Dermis microvascular lymphatic vessel endothelial cell (primary cell): ENCODE measurements around the gene MRPL19. TPM values are rescaled to one million over a fixed set of nuclear protein-coding genes. Genes with fewer than 3 reads are reported as not detected.
"Not testable (repeated sequence)": the region's sequence is repeated elsewhere in the genome, so short reads cannot be mapped to it uniquely, and the experiment has no call there.

Source experiments
- DNase-seq, 2 donors: peaks; one replicate each; pipeline versions ENCODE4 v3.0.0 to v3.0.0-alpha.2; 2010; ENCODE audit warnings: low read depth in 2 of 2
- total RNA-seq: library from RNA; depleted of rRNA; stranded (reverse); fragments of >200 nt; gene quantifications from 2 replicates; pipeline ENCODE4 v1.2.1, GENCODE V29; 2014

Gene MRPL19
- total RNA-seq, 1 donor from 2014 or later: 36.5 TPM

- no peak for DNase-seq
Measured at GRCh38 chr2:75666911-75667310, 20.3 kb downstream of the MRPL19 start.

GRCh38 chr2:75667884-75668283 lies 21.3 kb downstream of the MRPL19 start:
- DNase-seq: no peak

GRCh38 chr2:75675423-75675822 lies 28.8 kb downstream of the MRPL19 start:
- not testable (repeated sequence) for DNase-seq

GRCh38 chr2:75675908-75676307 lies 29.3 kb downstream of the MRPL19 start:
- DNase-seq: no peak

GRCh38 chr2:75676464-75676863 lies 29.9 kb downstream of the MRPL19 start:
- no peak for DNase-seq

GRCh38 chr2:75679556-75679955 lies 33.0 kb downstream of the MRPL19 start:
- peak in 1 of 2 donors; percentile 9 for DNase-seq

- no peak for DNase-seq
Measured at GRCh38 chr2:75680402-75680801, 33.8 kb downstream of the MRPL19 start.

GRCh38 chr2:75683430-75683829 lies 36.8 kb downstream of the MRPL19 start:
- DNase-seq: not testable (repeated sequence)

GRCh38 chr2:75688196-75688595 lies 41.6 kb downstream of the MRPL19 start:
- no peak for DNase-seq

- DNase-seq: no peak
Measured at GRCh38 chr2:75698918-75699317, 52.3 kb downstream of the MRPL19 start.

- DNase-seq: no peak
Measured at GRCh38 chr2:75702593-75702992, 56.0 kb downstream of the MRPL19 start.

GRCh38 chr2:75703589-75704287 lies 57.2 kb downstream of the MRPL19 start:
- DNase-seq: no peak

- peak in 1 of 2 donors; percentile 27 for DNase-seq
Measured at GRCh38 chr2:75705921-75706320, 59.3 kb downstream of the MRPL19 start.

- DNase-seq: no peak
Measured at GRCh38 chr2:75707901-75708300, 61.3 kb downstream of the MRPL19 start.

- no peak for DNase-seq
Measured at GRCh38 chr2:75709297-75709696, 62.7 kb downstream of the MRPL19 start.

- DNase-seq: no peak
Measured at GRCh38 chr2:75710220-75710576, 63.6 kb downstream of the MRPL19 start.

GRCh38 chr2:75710577-75711253 lies 64.1 kb downstream of the MRPL19 start, which contains the start of gene GCFC2:
Gene GCFC2 (minus strand): TSS chr2:75710915. CDS start chr2:75710855, 60 bp downstream.
- DNase-seq: peak; percentile 75 to 91

- DNase-seq: not testable (repeated sequence)
Measured at GRCh38 chr2:75711590-75711989, 65.0 kb downstream of the MRPL19 start.

GRCh38 chr2:75716406-75716805 lies 69.8 kb downstream of the MRPL19 start:
- peak in 1 of 2 donors; percentile 33 for DNase-seq

GRCh38 chr2:75719616-75720015 lies 73.0 kb downstream of the MRPL19 start:
- DNase-seq: no peak

GRCh38 chr2:75720525-75720924 lies 73.9 kb downstream of the MRPL19 start:
- no peak for DNase-seq

GRCh38 chr2:75722687-75723086 lies 76.1 kb downstream of the MRPL19 start:
- DNase-seq: no peak
